ENCODE measurements around the gene PSENEN. TPM values are rescaled to one million over a fixed set of nuclear protein-coding genes. Genes with fewer than 3 reads are reported as not detected.

Gene PSENEN
- total and polyA plus RNA-seq, 2 of the 8 experiments (the other 6 are each of a cell fraction or from before 2014, with no cell fraction given): 66.7 to 75.3 TPM

GRCh38 chr19:35766571-35767104 lies 21.2 kb downstream of the PSENEN start (continued):
- TF ChIP-seq RNF2 (IDR thresholded peaks at IDR 0.05; ENCODE audit: borderline replicate concordance, low read depth, low read length, missing control alignments, poor library complexity, severe bottlenecking): no peak
- TF ChIP-seq SIX5 (IDR thresholded peaks at IDR 0.05; ENCODE audit: low read depth, low read length): no peak
- no peak for TF ChIP-seq GTF2F1 (IDR thresholded peaks at IDR 0.05; ENCODE audit: borderline replicate concordance, low read depth, low read length)
- no peak for TF ChIP-seq SIRT6 (IDR thresholded peaks at IDR 0.05; ENCODE audit: low read length)
- no peak for TF ChIP-seq SP4 (IDR thresholded peaks at IDR 0.05; ENCODE audit: low read length)
- no peak for TF ChIP-seq MAX (IDR thresholded peaks at IDR 0.05)
- TF ChIP-seq EP300 (IDR thresholded peaks at IDR 0.05; ENCODE audit: borderline replicate concordance in 1 of 2, low read depth in 2 of 2, low read length in 2 of 2): no peak
- no peak for TF ChIP-seq KDM4A (IDR thresholded peaks at IDR 0.05; ENCODE audit: low read depth, low read length, severe bottlenecking)
- no peak for TF ChIP-seq BCL11A (IDR thresholded peaks at IDR 0.05; ENCODE audit: low read depth in 2 of 2, low read length in 2 of 2)
- no peak for TF ChIP-seq JUND (IDR thresholded peaks at IDR 0.05; ENCODE audit: low read length)

Measured in H1 (cell line).